LNCaP clone FGC (cell line): Measurements from ENCODE around the gene VPS4B.
"Not testable (repeated sequence)": the region's sequence is repeated elsewhere in the genome, so short reads cannot be mapped to it uniquely, and the experiment has no call there.

Experiments
- DNase-seq: peaks from one replicate; pipeline ENCODE4 v3.0.0-alpha.2; 2011; ENCODE audit warnings: low read depth
- H3K4me3 ChIP-seq: 2 replicates; pipeline ENCODE4 v1.5.1; 2011; ENCODE audit warnings: mild to moderate bottlenecking, low read depth, low read length, control low read depth
- CTCF ChIP-seq: IDR thresholded peaks from 2 replicates; pipeline ENCODE4 v1.5.1; 2012; ENCODE audit warnings: mild to moderate bottlenecking; ENCODE audit not compliant: control insufficient read depth, insufficient read depth; ENCODE audit errors: extremely low read depth

Gene VPS4B

GRCh38 chr18:63365876-63366212 lies 56.4 kb downstream of the VPS4B start:
- H3K4me3 ChIP-seq, result peak overlapping the region; percentile 73
- TF ChIP-seq CTCF, result no peak
- DNase-seq, result no peak

DNA sequence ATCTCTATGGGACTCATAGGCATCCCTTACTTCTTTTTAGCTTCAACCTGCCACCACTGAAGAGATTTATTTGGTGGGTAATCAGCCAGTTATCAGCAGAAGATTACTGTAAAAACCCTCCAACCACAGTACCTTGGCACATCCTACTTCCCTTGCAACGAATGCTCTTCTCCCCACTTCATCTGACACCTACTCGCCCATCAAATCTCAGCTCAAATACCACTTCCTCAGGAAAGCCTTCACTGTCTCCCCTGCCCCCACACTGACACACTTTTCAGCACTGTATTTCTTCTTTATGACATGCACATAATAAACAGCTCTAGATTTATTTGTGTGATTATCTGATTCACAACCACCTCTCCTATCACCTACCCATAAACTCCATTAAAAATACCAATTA lies 58.3 kb downstream of the VPS4B start:
- TF ChIP-seq CTCF, result no peak
- no peak for DNase-seq
- H3K4me3 ChIP-seq, result no peak overlapping the region

GRCh38 chr18:63363420-63363819 lies 58.9 kb downstream of the VPS4B start:
- DNase-seq, H3K4me3 ChIP-seq: not testable (repeated sequence)

DNA sequence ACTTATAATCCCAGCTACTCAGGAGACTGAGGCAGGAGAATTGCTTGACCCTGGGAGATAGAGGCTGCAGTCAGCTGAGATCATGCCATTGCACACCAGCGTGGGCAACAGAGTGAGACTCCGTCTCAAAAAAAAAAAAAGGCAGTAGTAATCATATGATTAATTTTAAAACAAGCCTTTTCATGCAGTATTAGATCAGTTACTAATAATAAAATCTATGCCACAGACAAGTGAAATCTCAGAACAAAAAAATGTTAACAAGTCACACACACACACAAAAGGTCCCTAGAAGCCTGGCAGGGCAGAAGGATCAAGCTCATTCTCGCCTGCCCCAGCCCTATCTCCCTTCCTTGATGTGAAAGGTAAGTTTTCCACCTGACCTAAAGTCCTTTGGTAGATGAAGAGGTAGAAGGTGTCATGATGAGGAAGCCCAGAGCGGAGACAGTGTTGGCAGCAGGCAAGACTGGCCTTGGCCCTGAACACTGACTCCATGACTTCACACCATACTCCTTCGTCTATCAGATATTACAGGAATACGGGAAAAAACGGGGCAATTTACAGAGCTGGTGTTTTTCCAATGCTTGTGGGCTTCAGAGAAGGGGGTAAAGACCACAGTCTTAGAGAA lies 65.9 kb downstream of the VPS4B start:
- TF ChIP-seq CTCF, result no peak
- no peak overlapping the region for H3K4me3 ChIP-seq
- no peak for DNase-seq

DNA sequence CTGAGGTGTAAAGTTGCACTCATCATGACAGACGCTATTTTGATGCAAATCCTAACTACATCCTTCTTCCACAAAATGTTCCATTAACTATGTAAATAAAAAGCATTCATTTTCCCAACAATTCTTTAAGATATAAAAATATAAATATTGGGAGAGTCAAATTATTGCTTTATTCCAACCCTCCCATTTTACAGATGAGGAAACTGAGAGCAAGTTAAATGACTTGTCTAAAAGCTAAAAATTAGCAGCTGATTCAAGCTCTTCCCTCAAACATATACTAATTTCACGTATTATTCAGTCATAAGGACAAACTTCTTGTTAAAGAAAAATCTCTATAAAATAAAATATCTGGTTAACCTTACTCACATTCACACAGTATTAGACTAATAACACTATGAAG lies 72.0 kb downstream of the VPS4B start:
- no peak for DNase-seq
- TF ChIP-seq CTCF, result no peak
- H3K4me3 ChIP-seq, result no peak overlapping the region

DNA sequence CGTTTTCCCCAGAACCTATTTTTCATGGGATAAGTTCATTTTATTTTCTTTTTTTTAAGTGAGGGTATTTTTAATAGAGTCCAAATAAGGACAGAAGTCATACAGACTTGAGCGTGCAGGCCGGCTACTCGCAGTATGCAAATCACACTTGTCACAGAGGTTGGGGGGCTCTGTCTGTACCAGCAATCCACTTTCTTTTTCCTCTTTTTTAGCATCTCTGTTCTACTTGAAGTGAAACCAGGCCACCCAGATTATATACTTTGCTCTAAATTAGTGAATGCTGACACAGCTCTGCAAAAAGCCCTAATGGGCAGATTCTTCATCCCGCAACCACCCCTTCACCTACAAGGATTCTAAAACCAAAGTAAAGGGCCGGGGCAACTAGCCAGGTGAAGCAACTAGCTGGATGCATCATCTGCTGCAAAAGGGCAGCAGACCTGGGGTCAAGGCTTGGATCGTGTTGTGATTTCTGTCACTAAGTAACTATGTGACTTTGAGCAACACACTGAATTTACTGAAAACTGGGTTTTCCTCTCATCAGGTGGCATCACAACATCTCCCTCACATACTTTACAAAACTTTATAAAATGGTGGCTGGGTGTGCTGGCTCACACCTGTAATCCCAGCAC lies 73.7 kb downstream of the VPS4B start:
- no peak for DNase-seq
- no peak for TF ChIP-seq CTCF
- H3K4me3 ChIP-seq, result no peak overlapping the region

DNA sequence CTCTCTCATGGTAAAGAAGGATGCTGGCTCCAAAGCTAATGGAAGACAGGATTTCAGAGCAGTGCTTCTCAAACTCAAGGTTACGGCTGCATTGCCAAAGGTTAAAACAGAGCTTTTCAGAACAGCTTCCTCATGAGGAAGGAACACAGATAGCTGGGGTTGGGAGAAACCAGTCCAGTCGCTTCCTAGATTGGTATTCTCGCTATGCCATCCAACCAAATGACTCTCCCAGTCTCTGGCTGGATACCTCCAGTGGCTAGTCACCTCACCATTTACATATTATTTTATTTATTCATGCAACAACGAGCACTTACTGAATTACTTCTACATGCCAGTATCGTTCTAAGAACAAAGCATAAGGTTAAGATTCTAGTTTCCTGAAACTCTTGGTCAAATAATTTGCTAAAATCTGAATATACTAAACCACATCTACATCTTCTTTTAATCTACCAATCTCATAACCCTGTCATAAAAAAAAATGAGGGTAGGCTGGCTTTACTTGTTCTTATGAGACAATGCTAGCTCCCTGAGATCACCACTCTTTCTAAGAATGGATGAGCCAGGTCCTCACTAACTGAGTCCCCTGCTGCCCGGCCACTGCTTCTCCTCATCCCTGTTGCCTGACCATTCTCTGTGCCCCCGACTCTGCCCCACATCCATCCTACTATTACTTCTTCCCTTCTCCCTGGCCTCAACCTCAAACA lies 75.6 kb downstream of the VPS4B start:
- TF ChIP-seq CTCF, result no peak
- DNase-seq, result no peak
- H3K4me3 ChIP-seq, result no peak overlapping the region
